Peyer's patch (tissue), 4 donors: ENCODE results near the gene PRAC1. TPM values are rescaled to one million over a fixed set of nuclear protein-coding genes. Genes with fewer than 3 reads are reported as not detected.

ENCODE experiments used
- DNase-seq, 3 donors: peaks; one replicate each; pipeline ENCODE4 v3.0.0-alpha.2; 2017 to 2019
- H3K27ac ChIP-seq, 4 donors: fragments of 200-600 bp; sonication (generic); one replicate each; pipeline ENCODE4 v1.5.1; 2016 to 2019
- H3K27me3 ChIP-seq, 2 donors: fragments of 200-600 bp; sonication (generic); one replicate each; pipeline ENCODE4 v1.5.1; 2019
- H3K36me3 ChIP-seq, 3 donors: fragments of 200-600 bp; sonication (generic); one replicate each; pipeline ENCODE4 v1.5.1; 2016 to 2019
- H3K4me1 ChIP-seq, 4 donors: fragments of 200-600 bp; sonication (generic); one replicate each; pipeline ENCODE4 v1.5.1; 2016 to 2019
- H3K4me3 ChIP-seq, 4 donors: fragments of 200-600 bp; sonication (generic); 1 replicate in 3 of 4; 2 replicates in 1 of 4; pipeline ENCODE4 v1.5.1; 2016 to 2019; ENCODE audit warnings: mild to moderate bottlenecking in 1 of 4
- H3K9me3 ChIP-seq, 4 donors: fragments of 200-600 bp; sonication (generic); one replicate each; pipeline ENCODE4 v1.5.1; 2016 to 2019; ENCODE audit warnings: mild to moderate bottlenecking in 1 of 4
- CTCF ChIP-seq, 6 experiments: fragments of 450-650 bp in 4 of 6; fragments of 200-600 bp in 2 of 6; sonication (generic) in 1 of 6; IDR thresholded peaks; one replicate each; pipeline ENCODE4 v1.5.1; 2017 to 2019; ENCODE audit warnings: antibody characterized with exemption in 6 of 6, mild to moderate bottlenecking in 3 of 6, moderate library complexity in 1 of 6
- POLR2A ChIP-seq, 2 donors: fragments of 450-650 bp; IDR thresholded peaks; one replicate each; pipeline ENCODE4 v1.5.1; 2017; ENCODE audit warnings: antibody characterized with exemption in 2 of 2, mild to moderate bottlenecking in 2 of 2, moderate library complexity in 2 of 2
- total RNA-seq, 4 donors: library from RNA; depleted of rRNA; stranded (reverse); fragments of >200 nt; gene quantifications; one replicate each; pipeline ENCODE4 v1.1.0, GENCODE V29; 2016

PRAC1 gene
- total RNA-seq, 4 donors from 2014 or later: not detected

- no peak for DNase-seq
- Histone ChIP-seq H3K36me3 (no peaks in the 10 kb centered on the region), H3K9me3 (no peaks in the 10 kb centered on the region), H3K4me3 (no peak overlapping the region), H3K4me1 (peaks cover 0 to 6% (median 0%) of the 10 kb centered on the region in 4 donors), H3K27me3 (peaks cover 3 to 58% of the 10 kb centered on the region in 2 donors), H3K27ac (no peak overlapping the region)
- no peak for TF ChIP-seq CTCF (IDR thresholded peaks at IDR 0.05)
- TF ChIP-seq POLR2A (IDR thresholded peaks at IDR 0.05): no peak
Observed at GRCh38 chr17:48735062-48735351, 12.7 kb upstream of the PRAC1 start.

GRCh38 chr17:48734333-48735061 lies 12.2 kb upstream of the PRAC1 start:
- no peak overlapping the region for H3K27ac ChIP-seq
- peaks cover 3 to 58% of the 10 kb centered on the region in 2 donors for H3K27me3 ChIP-seq
- no peak for TF ChIP-seq POLR2A (IDR thresholded peaks at IDR 0.05)
- TF ChIP-seq CTCF (IDR thresholded peaks at IDR 0.05): no peak
- H3K4me3 ChIP-seq: no peak overlapping the region
- no peaks in the 10 kb centered on the region for H3K36me3 ChIP-seq
- peaks cover 0 to 6% (median 0%) of the 10 kb centered on the region in 4 donors for H3K4me1 ChIP-seq
- DNase-seq: no peak
- no peaks in the 10 kb centered on the region for H3K9me3 ChIP-seq

- DNase-seq: no peak
- TF ChIP-seq CTCF (IDR thresholded peaks at IDR 0.05): no peak
- TF ChIP-seq POLR2A (IDR thresholded peaks at IDR 0.05): no peak
- no peaks in the 10 kb centered on the region for H3K9me3 ChIP-seq
- H3K4me1 ChIP-seq: peaks cover 0 to 13% (median 2%) of the 10 kb centered on the region in 4 donors
- H3K4me3 ChIP-seq: no peak overlapping the region
- H3K27me3 ChIP-seq: peaks cover 3 to 57% of the 10 kb centered on the region in 2 donors
- no peak overlapping the region for H3K27ac ChIP-seq
- H3K36me3 ChIP-seq: no peaks in the 10 kb centered on the region
Observed at GRCh38 chr17:48733632-48734328, 11.5 kb upstream of the PRAC1 start.

GRCh38 chr17:48732688-48733629 lies 10.6 kb upstream of the PRAC1 start:
- TF ChIP-seq CTCF (IDR thresholded peaks at IDR 0.05) (no peak), POLR2A (IDR thresholded peaks at IDR 0.05) (no peak)
- Histone ChIP-seq H3K4me3 (no peak overlapping the region), H3K27me3 (peaks cover 3 to 56% of the 10 kb centered on the region in 2 donors), H3K36me3 (no peaks in the 10 kb centered on the region), H3K27ac (no peak overlapping the region), H3K4me1 (peaks cover 0 to 21% (median 5%) of the 10 kb centered on the region in 4 donors), H3K9me3 (no peaks in the 10 kb centered on the region)
- DNase-seq: no peak

GRCh38 chr17:48731355-48731754 lies 9.0 kb upstream of the PRAC1 start:
- no peak overlapping the region for H3K27ac ChIP-seq
- TF ChIP-seq CTCF (IDR thresholded peaks at IDR 0.05) (no peak), POLR2A (IDR thresholded peaks at IDR 0.05) (no peak)
- no peaks in the 10 kb centered on the region for H3K36me3 ChIP-seq
- peaks cover 0 to 22% (median 5%) of the 10 kb centered on the region in 4 donors for H3K4me1 ChIP-seq
- H3K27me3 ChIP-seq: peaks cover 3 to 68% of the 10 kb centered on the region in 2 donors
- H3K4me3 ChIP-seq: no peak overlapping the region
- H3K9me3 ChIP-seq: no peaks in the 10 kb centered on the region
- no peak for DNase-seq
